Activated T-helper 1 cell treated with anti-CD3 and anti-CD28 coated beads, Interleukin-12 subunit alpha, Interleukin-12 subunit beta, Interleukin-2, Interleukin-4 antibody, amounts not matched to agents 30 ng/mL and 10 ng/mL and 1 ng/mL, durations not matched to agents 14 hours and 24 hours and 36 hours (primary cell): ENCODE data around the gene MMP3. TPM values are rescaled to one million over a fixed set of nuclear protein-coding genes. Genes with fewer than 3 reads are reported as not detected.

Experiments
- DNase-seq: peaks from one replicate; pipeline ENCODE4 v3.0.0; 2021; ENCODE audit warnings: low spot score
- H3K27ac Mint-ChIP-seq: one replicate; pipeline ENCODE4 v1.8.0; 2021; ENCODE audit warnings: mild to moderate bottlenecking, mixed read lengths
- H3K27me3 Mint-ChIP-seq: one replicate; pipeline ENCODE4 v1.8.0; 2022; ENCODE audit warnings: mild to moderate bottlenecking, moderate library complexity, mixed read lengths; ENCODE audit not compliant: insufficient read depth
- H3K36me3 Mint-ChIP-seq: one replicate; pipeline ENCODE4 v1.8.0; 2021; ENCODE audit warnings: low read depth, mixed read lengths
- H3K4me1 Mint-ChIP-seq: one replicate; pipeline ENCODE4 v1.8.0; 2021; ENCODE audit warnings: low read depth, mixed read lengths
- H3K4me3 Mint-ChIP-seq: one replicate; pipeline ENCODE4 v1.8.0; 2021; ENCODE audit warnings: mild to moderate bottlenecking, moderate library complexity, mixed read lengths
- H3K9me3 Mint-ChIP-seq: one replicate; pipeline ENCODE4 v1.8.0; 2021; ENCODE audit warnings: mixed read lengths
- intact Hi-C: fragments of 100-400 bp; cut with micrococcal nuclease; formaldehyde crosslinking; loops from one replicate; pipeline ENCODE4 v1.15.1; 2024
- total RNA-seq: library from RNA; stranded (reverse); gene quantifications from 2 replicates; pipeline ENCODE4 v1.2.3, GENCODE V29; 2022

Gene MMP3
- total RNA-seq, 1 donor from 2014 or later: not detected

DNA sequence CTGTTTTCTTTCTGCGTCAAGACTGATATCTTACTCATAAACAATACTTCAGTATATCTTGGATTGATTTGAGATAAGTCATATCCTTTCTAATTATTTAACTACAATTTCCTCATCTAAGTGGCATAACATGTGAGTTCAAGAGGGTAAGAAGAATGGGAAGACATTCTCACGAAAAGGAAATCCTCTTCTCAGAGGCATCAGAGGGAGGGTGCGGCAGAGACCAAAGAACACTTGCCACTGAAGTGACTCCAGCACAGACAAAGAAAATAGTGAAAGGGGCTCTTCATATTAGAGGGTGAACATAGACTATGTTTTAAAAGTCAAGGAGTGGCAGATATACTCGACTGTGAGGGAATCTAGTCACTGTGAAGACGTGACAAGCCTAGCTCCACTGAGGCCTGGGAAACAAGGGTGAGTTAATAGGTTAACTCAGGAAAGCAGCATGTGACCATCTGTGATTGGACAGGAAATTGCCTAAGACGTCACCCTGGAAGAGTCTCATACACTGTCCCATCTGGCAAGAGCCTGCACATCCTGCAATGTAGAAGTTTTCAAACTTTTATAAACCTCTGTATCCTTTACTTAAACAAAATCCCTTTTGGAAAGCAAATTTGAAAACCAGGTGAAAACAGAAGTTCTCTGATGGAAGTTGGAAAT lies 43.6 kb downstream of the MMP3 start:
- Mint-ChIP-seq H3K4me3 (no peak overlapping the region), H3K27ac (no peak overlapping the region), H3K36me3 (no peaks in the 10 kb centered on the region), H3K4me1 (no peaks in the 10 kb centered on the region), H3K9me3 (no peaks in the 10 kb centered on the region), H3K27me3 (peaks cover 4% of the 10 kb centered on the region)
- intact Hi-C loops: no loop called here
- DNase-seq: no peak

DNA sequence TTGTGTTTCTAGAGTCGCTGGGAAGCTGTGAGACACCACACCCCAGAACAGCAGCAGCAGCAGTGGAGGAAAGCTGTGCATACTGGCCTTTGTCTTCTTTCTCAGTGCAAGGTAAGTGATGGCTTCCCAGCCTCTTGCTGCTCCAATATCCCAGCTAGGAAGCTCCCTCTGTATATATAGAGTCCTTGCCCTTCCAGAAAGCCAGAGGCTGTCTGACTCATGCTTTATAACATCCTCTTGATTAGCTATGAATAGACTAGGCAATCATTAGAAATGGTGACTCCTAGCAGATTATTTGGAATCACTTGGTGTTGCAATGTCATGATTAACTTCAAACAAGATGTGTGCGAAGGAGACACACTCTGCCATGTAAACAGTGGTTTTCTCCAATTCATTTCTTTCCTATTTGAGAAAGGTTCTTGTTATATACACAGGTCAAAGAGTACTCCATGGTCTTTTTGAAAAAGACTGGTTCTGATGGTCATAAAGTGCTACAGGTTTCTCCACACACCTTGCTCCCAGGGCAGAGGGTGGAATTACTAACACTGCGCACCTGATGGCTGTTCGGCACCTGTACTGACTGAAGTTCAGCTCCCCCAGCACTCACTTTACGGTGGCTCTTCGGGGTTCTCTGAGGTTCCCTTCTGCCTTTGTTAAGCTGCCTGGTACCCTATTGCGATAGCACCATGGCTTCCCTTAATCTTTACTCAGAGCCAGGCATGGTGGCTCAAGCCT lies 45.2 kb downstream of the MMP3 start, which contains the start of gene MMP1:
Gene MMP1, minus strand, starts transcription at position 149 of the 735 bp plus-strand sequence. Its CDS starts 68 bp downstream, at position 81.
- peaks cover 5% of the 10 kb centered on the region for H3K27me3 Mint-ChIP-seq
- no peak within 1 kb of the TSS for H3K27ac Mint-ChIP-seq
- H3K36me3 Mint-ChIP-seq: no peaks in the 10 kb centered on the region
- DNase-seq: no peak
- H3K9me3 Mint-ChIP-seq: no peaks in the 10 kb centered on the region
- intact Hi-C loops: no loop called here
- H3K4me1 Mint-ChIP-seq: no peaks in the 10 kb centered on the region
- no peak within 1 kb of the TSS for H3K4me3 Mint-ChIP-seq

DNA sequence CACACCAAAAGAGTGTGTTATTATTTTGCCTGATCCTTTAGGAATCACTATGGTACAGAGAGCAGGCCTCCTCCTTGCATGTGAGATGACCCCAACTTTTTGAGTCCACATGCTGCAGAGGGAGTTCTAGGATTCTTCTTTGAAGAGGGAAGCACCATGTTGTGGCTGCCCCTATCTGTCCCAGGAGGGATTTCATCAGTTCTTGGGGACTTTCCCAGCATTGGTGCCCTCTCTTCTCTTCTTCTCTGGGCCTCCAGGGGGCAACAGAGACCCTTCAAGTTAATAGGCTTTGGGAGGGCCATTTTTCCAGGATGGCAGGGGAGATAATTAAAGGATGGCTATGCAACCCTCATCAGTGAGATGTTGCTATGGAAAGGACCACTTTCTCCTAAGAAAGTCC lies 49.0 kb downstream of the MMP3 start:
- intact Hi-C loops: no loop called here
- H3K4me1 Mint-ChIP-seq: no peaks in the 10 kb centered on the region
- H3K27me3 Mint-ChIP-seq: peaks cover 1% of the 10 kb centered on the region
- H3K4me3 Mint-ChIP-seq: no peak overlapping the region
- H3K27ac Mint-ChIP-seq: no peak overlapping the region
- no peaks in the 10 kb centered on the region for H3K36me3 Mint-ChIP-seq
- DNase-seq: no peak
- H3K9me3 Mint-ChIP-seq: no peaks in the 10 kb centered on the region

DNA sequence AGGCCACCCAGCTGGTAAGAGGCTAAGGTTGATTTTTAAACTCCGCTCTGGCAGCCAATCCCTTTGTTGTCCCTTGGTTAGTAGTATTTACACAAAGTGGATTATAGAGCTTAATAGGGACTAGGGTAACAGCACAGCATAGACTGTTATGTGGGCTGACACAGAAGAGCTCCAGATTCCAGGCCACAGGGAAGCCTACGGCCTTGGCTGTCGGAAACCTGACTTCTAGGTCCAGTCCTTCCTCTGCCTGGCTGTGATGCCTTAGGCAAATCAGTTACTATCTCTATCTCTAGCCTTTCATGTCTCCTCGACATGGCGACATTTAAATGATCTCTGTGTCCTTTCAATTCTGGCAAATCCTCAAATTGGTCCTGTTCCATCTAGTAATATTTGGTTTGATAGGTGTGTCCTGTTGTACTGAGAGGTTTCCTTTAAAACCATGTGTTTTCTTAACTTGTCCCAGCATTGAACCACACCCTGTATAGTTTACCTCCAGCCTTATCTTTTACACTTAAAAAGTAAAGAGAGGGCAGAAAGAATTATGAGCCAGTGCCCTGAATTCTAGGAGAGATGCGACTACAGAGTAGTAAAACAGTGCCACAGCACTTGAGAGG lies 49.6 kb downstream of the MMP3 start:
- Mint-ChIP-seq H3K4me1 (no peaks in the 10 kb centered on the region), H3K27me3 (peaks cover 1% of the 10 kb centered on the region), H3K27ac (no peak overlapping the region), H3K36me3 (no peaks in the 10 kb centered on the region), H3K9me3 (no peaks in the 10 kb centered on the region), H3K4me3 (no peak overlapping the region)
- no peak for DNase-seq
- intact Hi-C loops: no loop called here

DNA sequence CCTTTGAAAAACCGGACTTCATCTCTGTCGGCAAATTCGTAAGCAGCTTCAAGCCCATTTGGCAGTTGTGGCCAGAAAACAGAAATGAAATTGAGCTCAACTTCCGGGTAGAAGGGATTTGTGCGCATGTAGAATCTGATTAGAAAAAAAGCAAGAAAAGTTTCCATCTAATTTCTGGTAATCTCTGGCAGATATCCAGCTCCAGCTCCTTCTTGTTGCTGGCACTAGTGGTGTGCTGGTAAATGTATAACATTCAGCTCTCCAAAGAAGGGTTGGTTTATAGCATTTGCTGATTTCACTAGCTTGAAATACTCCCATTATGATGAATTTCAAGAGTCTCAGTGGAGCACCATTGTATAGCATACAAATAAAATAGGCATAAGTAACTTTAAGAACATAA lies 50.8 kb downstream of the MMP3 start:
- intact Hi-C loops: no loop called here
- H3K27me3 Mint-ChIP-seq: peaks cover 1% of the 10 kb centered on the region
- no peaks in the 10 kb centered on the region for H3K9me3 Mint-ChIP-seq
- H3K27ac Mint-ChIP-seq: no peak overlapping the region
- DNase-seq: no peak
- no peaks in the 10 kb centered on the region for H3K36me3 Mint-ChIP-seq
- no peaks in the 10 kb centered on the region for H3K4me1 Mint-ChIP-seq
- H3K4me3 Mint-ChIP-seq: no peak overlapping the region

DNA sequence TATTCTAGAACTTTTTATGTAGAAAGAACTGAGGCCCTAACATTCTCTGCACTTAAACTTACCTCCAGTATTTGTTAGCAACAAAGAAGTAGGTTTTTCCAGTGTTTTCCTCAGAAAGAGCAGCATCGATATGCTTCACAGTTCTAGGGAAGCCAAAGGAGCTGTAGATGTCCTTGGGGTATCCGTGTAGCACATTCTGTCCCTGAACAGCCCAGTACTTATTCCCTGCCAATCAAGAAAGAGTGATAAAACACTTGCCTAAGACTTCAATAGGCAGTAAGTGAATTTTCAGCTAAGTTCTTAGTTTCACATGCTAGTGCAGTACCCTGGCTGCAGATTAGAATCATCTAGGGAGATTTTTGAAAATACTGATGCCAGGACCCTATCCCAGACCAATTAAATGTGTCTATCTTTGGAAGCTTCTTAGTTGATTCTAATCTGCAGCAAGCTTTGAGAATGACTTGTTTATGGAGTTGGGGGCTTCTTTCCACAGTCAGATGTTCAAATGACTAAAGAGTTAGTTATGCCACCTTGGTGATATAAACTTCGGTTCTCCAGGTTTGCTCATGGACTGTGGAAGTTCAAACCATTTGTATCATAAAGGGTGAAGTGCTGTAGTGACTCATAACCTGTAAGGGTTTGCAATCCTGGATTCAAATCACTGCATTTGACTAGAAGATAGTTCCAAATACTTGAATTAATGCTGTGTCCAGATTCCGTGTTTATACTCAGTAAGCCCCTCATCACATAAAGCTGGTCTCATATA lies 52.0 kb downstream of the MMP3 start:
- H3K27ac Mint-ChIP-seq: no peak overlapping the region
- H3K36me3 Mint-ChIP-seq: no peaks in the 10 kb centered on the region
- peaks cover 1% of the 10 kb centered on the region for H3K27me3 Mint-ChIP-seq
- DNase-seq: no peak
- no peak overlapping the region for H3K4me3 Mint-ChIP-seq
- no peaks in the 10 kb centered on the region for H3K9me3 Mint-ChIP-seq
- no peaks in the 10 kb centered on the region for H3K4me1 Mint-ChIP-seq
- intact Hi-C loops: no loop called here

DNA sequence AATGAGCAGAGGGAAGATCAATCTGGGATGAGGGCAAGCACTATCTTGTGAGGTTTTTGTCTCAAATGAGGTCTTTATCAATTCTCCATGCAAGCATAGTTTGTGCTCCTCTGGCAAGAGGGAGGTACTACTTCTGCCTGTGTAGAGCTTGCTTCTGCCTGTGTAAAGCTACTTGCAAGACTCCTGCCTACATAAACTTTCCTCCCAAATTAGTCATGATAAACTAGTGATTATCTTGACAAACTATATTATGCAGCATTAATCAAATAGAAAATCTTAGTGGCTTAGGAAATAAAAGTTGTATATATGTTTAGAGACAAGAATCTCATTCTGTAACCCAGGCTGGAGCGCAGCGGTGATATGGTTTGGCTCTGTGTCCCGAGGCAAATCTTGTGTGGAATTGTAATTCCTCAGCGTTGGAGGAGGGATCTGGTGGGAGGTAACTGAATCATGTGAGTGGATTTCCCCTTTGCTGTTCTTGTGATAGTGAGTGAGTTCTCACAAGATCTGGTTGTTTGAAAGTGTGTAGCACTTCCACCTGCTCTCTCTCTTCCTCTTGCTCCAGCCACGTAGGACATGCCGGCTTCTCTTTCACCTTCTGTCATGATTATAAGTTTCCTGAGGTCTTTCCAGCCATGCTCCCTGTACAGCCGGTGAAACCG lies 54.9 kb downstream of the MMP3 start:
- Mint-ChIP-seq H3K4me3 (no peak overlapping the region), H3K36me3 (no peaks in the 10 kb centered on the region), H3K27me3 (no peaks in the 10 kb centered on the region)

More for the DNA sequence above, 54.9 kb downstream of the MMP3 start:
- DNase-seq: no peak
- Mint-ChIP-seq H3K9me3 (no peaks in the 10 kb centered on the region), H3K4me1 (no peaks in the 10 kb centered on the region), H3K27ac (no peak overlapping the region)
- intact Hi-C loops: no loop called here

Other genes starting within 250 kb of the MMP3 start
- gene MMP20, start 218.3 kb downstream of the MMP3 start, total RNA-seq: not detected in 2 replicates
- gene MMP27, start 137.8 kb downstream of the MMP3 start, total RNA-seq: not detected in 2 replicates
- gene MMP8, start 118.7 kb downstream of the MMP3 start, total RNA-seq: not detected in 2 replicates
- gene MMP10, start 63.0 kb downstream of the MMP3 start, total RNA-seq: not detected in 2 replicates
- gene MMP1, start 45.4 kb downstream of the MMP3 start, total RNA-seq: not detected in 2 replicates
- gene MMP12, start 31.4 kb upstream of the MMP3 start, total RNA-seq: 0.10 TPM in 1 of 2 replicates, not detected in the other
- not detected in 2 replicates for gene MMP13, start 112.1 kb upstream of the MMP3 start, total RNA-seq
- gene DCUN1D5, start 248.6 kb upstream of the MMP3 start, total RNA-seq: 73.9 and 78.9 TPM in 2 replicates